Activated CD4-positive, CD25-positive, alpha-beta regulatory T cell treated with anti-CD3 and anti-CD28 coated beads, Interleukin-2, amount 50 U/mL, for 72 hours (primary cell): ENCODE data around the gene PPP6C.
A peak's percentile ranks its signal among the peaks of the same experiment; 100 is the strongest.
"Not testable (repeated sequence)": the region's sequence is repeated elsewhere in the genome, so short reads cannot be mapped to it uniquely, and the experiment has no call there.

ENCODE experiments used
- DNase-seq: peaks from one replicate; pipeline ENCODE4 v3.0.0; 2021

PPP6C gene

DNA sequence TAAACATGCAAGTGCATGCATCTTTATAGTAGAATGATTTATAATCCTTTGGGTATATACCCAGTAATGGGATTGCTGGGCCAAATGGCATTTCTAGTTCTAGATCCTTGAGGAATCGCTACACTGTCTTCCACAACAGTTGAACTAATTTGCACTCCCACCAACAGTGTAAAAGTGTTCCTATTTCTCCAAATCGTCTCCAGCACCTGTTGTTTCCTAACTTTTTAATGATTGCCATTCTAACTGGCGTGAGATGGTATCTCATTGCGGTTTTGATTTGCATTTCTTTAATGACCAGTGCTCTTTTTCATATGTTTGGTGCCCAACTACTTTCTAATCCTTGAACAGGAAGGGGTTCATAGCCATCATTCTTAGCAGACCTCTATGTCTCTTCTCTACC lies 7.8 kb downstream of the PPP6C start:
- DNase-seq, result not testable (repeated sequence)

DNA sequence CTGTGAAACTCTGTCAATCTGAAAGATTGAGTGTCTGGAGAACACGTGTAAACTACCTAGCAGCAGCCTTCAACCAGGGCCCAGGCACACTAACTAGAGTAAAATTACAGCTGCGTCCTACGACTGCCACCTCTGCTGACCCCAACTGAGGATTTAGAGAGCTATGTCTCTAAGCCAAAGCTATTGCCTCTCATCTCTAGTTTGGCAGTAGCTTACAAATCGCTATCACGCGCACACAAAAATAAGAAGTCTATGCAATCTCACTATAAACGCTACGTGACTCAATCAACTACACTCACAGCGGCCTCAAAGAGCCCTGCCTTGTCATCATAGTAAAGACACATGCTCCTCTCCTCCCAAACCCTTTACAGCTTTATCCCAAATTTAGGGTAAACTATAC lies 8.7 kb downstream of the PPP6C start:
- DNase-seq, result no peak

DNA sequence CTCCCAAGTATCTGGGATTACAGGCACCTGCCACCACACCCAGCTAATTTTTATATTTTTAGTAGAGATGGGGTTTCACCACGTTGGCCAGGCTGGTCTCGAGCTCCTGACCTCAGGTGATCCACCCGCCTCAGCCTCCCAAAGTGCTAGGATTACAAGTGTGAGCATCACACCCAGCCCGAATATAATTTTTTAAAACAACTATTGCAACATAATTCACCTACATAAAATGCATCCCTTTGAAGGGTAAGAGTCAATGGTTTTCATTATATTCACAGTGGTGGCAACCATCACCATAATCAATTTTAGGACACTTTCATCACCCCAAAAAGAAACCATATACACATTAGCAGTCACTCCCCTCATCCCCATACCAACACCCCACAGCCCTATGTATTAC lies 9.8 kb downstream of the PPP6C start:
- not testable (repeated sequence) for DNase-seq

DNA sequence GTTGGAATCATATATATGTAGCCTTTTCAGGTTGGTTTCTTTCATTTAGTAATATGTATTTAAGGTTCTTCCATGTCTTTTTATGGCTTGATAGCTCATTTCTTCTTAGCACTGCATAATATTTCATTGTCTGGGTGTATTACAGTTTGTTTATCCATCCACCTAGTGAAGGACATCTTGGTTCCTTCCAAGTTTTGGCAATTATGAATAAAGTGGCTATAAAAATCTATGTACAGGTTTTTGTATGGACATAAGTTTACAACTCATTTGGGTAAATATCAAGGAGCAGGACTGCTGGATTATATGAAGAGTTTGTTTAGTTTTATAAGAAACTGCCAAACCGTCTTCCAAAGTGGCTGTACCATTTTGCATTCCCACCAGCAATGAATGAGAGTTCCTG lies 11.7 kb downstream of the PPP6C start:
- DNase-seq, result no peak

DNA sequence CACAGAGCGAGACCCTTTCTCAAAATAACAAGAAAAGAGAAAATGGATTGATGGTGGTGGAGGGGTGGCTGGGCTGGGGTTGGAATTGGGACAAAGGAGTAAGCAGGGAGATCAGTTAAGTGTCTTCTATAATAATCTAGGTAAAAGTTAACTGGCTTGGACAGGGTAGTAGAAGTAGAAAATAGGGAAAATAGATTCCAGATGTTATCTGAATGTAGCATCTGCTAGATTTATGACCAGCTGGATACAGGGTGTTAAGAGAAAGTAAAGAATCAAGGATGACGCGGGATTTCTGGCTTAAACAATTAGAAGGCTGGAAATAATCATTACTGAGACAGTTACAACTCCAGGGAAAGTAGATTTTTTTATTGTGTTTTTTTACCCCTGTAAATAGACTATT lies 13.0 kb downstream of the PPP6C start:
- no peak for DNase-seq

DNA sequence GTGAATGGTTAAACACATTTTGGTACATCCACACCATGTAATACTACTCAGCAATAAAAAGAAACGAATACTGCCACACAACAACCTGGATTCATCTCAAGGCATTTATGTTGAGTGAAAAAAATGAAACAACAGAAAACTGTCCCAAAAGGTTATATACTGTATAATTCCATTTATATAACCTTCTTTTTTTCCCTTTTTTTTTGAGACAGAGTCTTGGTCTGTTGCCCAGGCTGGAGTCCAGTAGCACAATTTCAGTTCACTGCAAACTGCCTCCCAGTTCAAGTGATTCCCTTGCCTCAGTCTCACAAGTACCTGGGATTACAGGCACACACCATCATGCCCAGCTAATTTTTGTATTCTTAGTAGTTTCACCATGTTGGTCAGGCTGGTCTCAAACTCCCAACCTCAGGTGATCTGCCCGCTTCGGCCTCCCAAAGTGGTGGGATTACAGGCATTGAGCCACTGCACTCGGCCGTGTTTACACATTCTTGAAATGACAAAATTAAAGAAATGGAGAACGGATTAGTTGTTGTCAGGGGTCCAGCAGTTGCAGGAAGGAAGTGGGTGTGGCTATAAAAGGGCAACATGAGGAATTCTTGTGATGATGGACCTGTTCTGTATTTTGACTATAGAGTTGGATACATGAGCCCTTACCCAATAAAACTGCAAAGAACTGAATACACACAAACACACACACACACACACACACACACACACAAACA lies 17.4 kb downstream of the PPP6C start:
- DNase-seq, result no peak

DNA sequence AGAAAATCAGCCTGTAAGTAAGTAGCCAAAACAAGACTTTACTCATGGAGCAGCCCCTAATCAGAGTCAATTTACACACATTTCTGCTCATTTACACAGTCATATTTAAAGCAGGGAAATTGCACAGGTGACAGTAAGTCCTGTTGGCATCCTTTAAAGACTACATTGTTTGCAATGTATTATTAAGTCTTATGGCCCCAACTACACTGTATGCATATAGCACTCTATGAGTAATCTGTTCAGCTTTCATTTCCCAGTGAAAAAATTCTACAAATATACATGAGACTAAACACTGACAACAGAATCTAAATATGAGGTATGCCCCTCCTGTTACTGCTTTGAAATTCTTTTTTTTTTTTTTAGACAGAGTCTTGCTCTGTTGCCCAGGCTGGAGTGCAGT lies 19.7 kb downstream of the PPP6C start:
- DNase-seq, result no peak

DNA sequence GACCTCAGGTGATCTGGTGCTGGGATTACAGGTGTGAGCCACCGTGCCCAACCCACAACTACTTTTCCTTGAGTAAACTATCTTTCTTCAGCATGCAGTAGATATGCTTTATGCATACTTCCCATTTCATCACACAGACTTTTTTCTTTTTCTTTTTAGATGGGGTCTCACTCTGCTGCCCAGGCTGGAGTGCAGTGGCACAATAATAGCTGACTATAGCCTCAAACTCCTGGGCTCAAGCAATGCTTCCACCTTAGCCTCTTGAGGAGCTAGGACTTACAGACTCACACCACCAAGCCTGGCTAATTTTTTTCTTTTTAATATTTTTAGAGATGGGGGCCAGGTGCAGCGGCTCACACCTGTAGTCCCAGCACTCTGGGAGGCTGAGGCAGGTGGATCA lies 22.8 kb downstream of the PPP6C start:
- no peak for DNase-seq

DNA sequence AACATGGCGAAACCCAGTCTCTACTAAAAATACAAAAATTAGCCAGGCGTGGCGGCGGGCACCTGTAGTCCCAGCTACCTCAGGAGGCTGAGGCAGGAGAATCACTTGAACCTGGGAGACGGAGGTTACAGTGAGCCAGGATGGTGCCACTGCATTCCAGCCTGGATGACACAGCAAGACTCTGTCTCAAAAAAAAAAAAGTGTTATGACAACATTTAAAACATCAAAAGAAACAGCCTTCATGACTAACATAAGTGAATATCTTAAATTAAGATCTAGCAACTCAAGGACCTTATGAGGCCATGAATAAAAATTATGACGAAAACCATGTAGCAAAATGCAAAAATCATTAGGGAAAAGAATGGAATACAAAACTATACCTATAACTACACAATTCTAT lies 26.7 kb downstream of the PPP6C start:
- DNase-seq, result not testable (repeated sequence)

DNA sequence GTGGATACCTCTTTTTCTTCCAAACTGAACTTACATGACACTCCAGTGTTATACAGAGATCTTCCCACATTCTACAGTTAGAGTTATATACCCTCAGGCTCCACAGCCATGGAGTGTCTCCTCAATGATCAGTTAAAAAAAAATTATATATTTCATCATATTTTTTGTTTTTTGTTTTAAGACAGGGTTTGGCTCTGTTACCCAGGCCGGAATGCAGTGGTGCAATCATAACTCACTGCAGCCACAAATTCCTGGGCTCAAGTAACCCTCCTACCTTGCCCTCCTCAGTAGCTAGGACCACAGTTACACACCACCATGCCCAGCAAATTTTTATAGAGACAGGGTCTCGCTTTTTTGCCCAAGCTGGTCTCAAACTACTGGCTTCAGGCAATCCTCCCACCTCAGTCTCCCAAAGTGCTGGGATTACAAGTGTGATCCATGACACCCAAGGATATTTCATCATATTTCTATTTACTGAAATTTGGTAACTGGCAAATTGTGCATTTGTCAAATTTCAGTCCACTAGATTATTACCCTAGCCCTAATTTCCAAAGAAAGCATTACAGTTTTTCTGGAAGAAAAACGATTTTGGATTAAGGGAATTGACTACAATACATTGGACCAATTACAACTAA lies 28.2 kb downstream of the PPP6C start:
- DNase-seq, result no peak

DNA sequence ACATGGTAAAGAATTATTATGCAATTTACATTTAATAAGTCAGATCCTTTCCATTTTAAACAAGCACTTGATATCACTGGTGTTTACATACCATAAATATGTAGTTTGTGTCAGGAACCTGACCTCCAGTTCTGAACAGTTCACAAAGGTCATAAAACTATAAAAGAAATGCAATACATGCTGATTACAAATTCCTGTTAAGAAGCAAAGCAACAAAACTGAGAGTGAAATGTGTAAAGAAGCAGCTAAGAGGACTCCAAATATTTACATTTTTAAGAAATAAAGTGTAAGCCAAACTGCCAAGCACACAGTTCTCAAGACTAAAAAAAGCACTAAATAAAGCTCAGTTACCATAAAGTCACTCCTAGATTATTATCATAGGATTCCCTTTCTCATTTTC lies 28.9 kb downstream of the PPP6C start:
- no peak for DNase-seq

DNA sequence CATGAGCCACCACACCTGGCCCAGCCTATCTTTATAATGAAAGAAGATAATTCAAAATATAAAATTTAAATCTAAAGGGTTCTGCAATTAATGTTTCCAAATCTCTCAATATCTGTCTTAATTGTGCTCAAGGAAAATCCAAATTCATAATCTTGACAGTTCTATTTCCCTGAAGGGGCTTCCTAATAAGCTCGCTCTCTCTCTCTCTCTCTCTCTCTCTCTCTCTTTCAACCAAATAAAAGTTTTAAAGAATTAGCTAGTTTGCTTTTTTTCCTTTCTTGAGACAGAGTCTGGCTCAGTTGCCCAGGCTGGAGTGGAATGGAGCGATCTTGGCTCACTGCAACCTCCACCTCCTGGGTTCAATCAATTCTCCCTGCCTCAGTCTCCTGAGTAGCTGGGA lies 33.1 kb downstream of the PPP6C start:
- DNase-seq, result no peak

DNA sequence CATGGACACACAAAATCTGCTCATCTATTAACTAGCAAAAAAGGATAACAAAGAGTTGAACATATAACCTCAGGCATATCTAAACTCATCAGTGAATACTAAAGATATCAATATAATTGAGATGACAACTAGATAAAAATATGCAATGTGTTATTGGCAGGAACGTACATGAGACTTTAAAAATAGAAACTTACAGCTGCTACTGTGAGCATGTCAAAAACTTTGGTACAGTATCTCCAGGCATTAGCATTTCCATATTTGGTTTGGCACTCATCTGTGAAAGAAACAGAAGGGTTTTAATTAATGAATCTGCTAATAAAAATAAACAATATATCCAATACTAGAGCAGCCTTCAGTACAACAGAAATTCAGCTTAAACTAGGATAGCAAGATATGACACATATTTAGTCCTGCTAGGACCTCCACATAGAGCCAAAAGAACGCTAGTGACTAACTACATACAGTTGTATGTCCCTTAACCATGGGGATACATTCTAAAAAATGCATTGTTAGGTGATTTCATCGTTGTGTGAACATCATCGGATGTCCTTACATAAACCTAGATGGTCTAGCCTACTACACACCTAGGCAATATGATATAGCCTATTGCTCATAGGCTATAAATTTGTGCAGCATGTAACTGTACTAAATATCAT lies 35.8 kb downstream of the PPP6C start:
- no peak for DNase-seq

DNA sequence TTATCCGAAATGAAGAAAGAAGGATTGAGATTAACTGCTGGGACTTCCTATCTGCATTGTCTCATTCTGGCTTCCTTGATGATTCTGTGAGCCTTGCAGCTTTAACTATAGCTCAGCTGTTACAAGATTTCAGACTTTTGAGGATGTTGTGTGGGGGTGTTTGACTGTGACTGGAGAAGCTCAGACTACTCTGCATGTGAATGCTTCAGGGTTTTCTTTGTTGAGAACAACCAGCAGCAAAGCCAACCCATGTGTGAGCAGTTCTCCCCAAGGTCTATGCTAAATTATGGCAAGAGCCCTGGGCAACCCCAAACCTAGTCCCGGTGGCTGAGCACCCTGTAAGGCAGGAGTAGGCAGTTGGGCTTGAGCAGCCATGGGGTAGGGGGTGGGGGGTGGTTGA lies 37.9 kb downstream of the PPP6C start:
- DNase-seq, result no peak

DNA sequence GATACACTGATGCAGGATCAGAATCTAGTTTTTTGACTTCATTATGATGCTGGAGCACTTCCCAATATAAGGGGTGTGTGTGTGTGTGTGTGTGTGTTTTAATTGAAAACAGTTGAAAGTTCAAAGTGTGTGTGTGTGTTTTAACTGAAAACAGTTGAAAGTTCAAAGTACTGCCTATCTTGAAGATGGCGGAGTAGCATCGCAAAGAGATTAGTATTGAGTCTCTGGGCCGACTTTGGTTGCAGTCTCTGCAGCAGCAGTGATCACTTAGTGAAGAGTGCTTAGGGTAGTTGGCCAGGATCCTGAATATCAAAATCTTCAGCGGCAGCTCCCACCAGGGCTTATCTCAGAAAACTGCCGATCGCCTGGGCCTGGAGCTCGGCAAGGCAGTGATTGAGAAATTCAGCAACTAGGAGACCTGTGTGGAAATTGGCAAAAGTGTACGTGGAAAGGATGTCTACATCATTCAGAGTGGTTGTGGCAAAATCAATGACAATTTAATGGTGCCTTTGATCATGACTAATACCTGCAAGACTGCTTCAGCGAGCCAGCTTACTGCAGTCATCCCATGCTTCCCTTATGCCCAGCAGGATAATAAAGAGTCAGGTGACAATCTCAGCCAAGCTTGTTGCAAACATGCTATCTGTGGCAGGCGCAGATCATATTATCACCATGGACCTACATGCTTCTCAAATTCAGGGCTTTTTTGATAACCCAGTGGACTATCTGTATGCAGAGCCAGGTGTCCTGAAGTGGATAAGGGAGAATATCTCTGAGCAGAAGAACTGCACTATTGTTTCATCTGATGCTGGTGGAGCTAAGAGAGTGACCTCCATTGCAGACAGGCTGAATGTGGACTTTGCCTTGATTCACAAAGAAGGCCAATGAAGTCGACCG lies 39.0 kb downstream of the PPP6C start:
- DNase-seq, result no peak

DNA sequence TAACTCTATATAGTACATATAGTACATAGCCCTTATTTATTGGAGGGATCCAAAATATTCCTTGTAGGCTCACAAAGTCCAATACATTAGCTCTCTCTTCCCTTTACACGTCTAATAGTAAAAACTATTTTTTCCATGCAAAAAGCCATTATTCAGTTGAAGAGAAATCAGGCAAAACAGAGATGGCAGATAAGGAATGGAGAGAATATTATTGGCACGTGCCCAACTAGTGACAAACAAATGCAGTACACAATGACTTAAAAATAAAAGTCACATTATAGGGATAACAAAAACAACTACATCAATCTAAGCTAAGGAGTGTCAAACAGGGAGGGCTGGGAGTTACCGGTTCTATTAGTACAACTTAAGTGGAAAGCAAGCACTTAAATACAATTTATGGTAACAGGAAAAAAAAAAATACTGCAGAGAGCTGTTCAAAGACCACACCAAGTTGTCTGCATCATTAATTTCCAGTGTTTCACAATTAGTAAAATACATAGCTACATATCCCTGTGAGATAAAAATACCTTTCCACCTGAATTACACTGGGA lies 42.1 kb downstream of the PPP6C start:
- no peak for DNase-seq

DNA sequence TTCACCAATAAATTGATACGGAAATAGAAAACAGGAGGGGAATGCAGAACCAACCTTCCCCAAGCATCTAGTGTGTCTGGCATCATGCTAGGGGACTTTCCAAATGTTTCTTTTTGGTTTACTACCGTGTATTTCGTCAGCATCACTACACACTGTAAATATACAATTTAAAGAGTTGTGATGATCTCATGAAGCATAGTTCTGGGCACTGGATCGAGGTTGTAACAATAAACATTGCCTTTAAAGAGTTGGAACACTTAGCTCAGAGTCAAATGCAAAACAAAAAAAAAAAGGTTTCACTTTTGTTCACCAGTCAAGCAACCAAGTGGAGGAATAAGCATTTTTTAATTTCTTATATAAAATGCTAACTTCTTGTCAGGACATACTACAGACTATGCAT lies 43.4 kb downstream of the PPP6C start:
- DNase-seq, result no peak

DNA sequence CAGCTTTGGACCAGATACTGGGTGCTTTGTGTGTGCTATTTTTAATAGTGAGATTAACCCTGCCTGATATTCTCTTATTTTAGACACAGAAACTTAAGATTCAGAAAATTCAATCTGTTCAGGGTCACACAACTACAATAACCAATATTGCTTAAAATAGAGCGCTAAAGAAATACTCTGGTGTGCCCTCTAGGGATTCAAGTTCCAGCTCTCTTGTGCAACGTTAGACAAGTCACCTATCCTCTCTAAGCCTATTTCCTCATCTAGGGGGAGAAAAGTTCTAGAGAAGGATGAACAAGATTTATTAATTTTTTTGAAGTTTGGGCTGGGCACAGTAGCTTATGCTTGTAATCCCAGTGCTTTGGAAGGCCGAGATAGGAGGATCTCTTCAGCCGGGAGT lies 44.2 kb downstream of the PPP6C start:
- DNase-seq, result no peak

DNA sequence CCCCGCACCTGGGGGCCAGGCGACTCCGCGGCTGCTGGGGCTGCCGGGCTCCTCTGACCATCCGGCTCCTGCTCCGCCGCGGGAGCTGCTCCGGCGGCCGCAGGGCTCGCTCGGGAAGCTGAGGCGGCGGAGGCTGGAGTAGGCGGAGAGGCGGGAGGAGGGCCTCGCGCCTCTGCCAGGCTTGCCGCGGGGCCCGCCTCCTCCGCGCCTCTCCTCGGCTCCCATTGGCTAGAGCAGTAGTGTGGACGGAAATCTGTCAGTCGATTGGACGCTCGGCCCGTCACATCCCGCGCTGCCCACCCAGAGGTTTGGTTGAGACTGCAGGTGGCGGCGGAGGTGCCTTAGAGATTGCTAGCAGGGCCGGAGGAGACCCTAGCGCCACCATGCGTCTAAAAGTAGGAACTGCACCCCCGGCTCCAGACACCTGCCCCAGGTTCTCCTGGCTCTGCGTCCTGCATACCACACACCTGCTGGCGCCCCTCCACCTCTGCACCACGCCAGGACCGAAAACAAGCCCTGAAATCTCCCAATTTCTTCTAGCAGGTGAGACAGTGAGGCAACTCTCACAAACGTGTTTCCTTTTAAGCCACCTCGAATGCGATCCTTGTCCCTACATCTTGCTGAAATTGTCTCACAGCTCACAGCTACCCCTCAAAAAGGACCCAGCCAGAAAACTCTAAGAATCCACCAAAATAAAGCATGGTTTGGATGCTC lies 46.1 kb downstream of the PPP6C start, which contains the start of gene SCAI:
Gene SCAI, minus strand, starts transcription at position 152 of the 714 bp plus-strand sequence. Its CDS starts 91 bp downstream, at position 61.
- DNase-seq, result peak; percentile 94

DNA sequence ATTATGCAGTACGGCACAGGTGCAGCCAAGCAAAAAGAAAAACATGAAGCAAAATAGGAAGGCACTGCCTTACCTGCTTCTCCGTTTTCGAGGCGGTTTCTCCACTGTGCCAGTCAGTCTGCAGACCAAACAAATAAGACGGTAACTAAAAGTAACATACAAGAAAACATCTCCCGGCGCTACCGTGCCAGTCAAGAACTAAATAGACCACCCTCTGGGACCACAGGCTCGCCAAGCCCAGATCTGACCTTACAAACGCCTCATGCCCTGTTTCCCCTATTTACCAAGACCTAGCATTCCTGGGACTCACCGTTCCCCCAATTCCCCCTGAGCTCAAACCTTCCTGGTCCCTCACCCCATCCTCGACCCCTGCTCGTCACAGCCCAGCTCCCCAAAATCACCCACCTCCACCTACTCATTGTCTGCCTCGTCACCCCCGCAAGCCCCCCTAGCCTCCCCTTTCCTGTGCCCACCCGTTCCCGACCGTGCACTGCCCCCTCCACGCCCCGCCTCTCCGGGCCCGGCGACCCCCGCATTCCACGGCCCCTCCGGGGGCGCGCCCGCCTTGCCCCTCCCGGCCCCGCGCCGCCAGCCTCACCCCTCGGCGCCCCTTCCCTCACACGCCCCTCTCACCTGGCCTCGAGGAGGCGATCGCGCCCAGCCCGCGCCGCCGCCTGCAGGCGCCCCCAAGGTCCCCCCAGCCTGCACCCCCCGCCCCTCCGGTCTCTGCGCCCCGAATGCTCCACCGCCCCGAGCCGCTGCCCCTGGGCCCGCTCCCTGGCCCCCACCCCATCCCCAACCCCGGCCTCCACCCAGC lies 46.8 kb downstream of the PPP6C start:
- no peak for DNase-seq

DNA sequence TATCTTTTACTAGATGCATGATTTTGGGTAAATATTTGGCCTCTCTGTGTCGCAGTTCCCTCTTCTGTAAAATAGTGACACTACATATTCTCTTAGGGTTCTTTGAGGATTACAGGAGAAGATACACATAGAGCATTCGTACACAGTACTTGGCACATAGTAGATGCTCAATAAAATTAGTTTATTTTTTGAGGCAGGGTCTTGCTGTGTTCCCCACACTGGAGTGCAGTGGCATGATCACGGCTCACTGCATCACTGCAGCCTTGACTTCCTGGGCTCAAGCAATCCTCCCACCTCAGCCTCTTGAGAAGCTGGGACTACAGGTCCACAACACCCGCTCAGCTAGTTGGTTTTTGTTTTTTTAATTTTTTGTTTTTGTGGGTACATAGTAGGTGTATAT lies 47.9 kb downstream of the PPP6C start:
- no peak for DNase-seq
